Kidney tubule cell (primary cell): ENCODE data around the gene MYO16.

ENCODE experiments used
- DNase-seq: peaks from one replicate; pipeline ENCODE4 v3.0.0-alpha.2; 2018; ENCODE audit warnings: low spot score

MYO16 gene

GRCh38 chr13:108797354-108797753 lies 167.9 kb downstream of the MYO16 start:
- no peak for DNase-seq

- DNase-seq, result no peak
Measured at GRCh38 chr13:108807841-108808240, 178.4 kb downstream of the MYO16 start.

GRCh38 chr13:108812165-108812564 lies 182.8 kb downstream of the MYO16 start:
- no peak for DNase-seq

- DNase-seq, result no peak
Measured at GRCh38 chr13:108812661-108813060, 183.2 kb downstream of the MYO16 start.

GRCh38 chr13:108813587-108814170 lies 184.3 kb downstream of the MYO16 start:
- DNase-seq, result peak; percentile 51

GRCh38 chr13:108816375-108816774 lies 187.0 kb downstream of the MYO16 start:
- DNase-seq, result peak; percentile 89

GRCh38 chr13:108827646-108828045 lies 198.2 kb downstream of the MYO16 start:
- DNase-seq, result peak; percentile 31

GRCh38 chr13:108828086-108828815 lies 198.8 kb downstream of the MYO16 start:
- peak; percentile 51 for DNase-seq

GRCh38 chr13:108830916-108831315 lies 201.5 kb downstream of the MYO16 start:
- DNase-seq, result no peak

GRCh38 chr13:108833531-108833930 lies 204.1 kb downstream of the MYO16 start:
- DNase-seq, result no peak

GRCh38 chr13:108834193-108834592 lies 204.8 kb downstream of the MYO16 start:
- peak; percentile 39 for DNase-seq

- no peak for DNase-seq
Measured at GRCh38 chr13:108835083-108835482, 205.7 kb downstream of the MYO16 start.

- no peak for DNase-seq
Measured at GRCh38 chr13:108850691-108851090, 221.3 kb downstream of the MYO16 start.

GRCh38 chr13:108851660-108852059 lies 222.2 kb downstream of the MYO16 start:
- DNase-seq, result no peak

GRCh38 chr13:108853031-108853430 lies 223.6 kb downstream of the MYO16 start:
- no peak for DNase-seq

- DNase-seq, result peak; percentile 1
Measured at GRCh38 chr13:108855737-108856387, 226.5 kb downstream of the MYO16 start.

GRCh38 chr13:108858676-108859075 lies 229.3 kb downstream of the MYO16 start:
- no peak for DNase-seq

- DNase-seq, result peak; percentile 64
Measured at GRCh38 chr13:108859197-108860012, 230.0 kb downstream of the MYO16 start.

- DNase-seq, result no peak
Measured at GRCh38 chr13:108860418-108860817, 231.0 kb downstream of the MYO16 start.

GRCh38 chr13:108877300-108877699 lies 247.9 kb downstream of the MYO16 start:
- DNase-seq, result peak; percentile 34

GRCh38 chr13:108878732-108879131 lies 249.3 kb downstream of the MYO16 start:
- DNase-seq, result no peak

- DNase-seq, result no peak
Measured at GRCh38 chr13:108889324-108889984, 260.0 kb downstream of the MYO16 start.
